A204.1 (cell line): ENCODE results near the gene HOXB13.

Source experiments
- FAIRE-seq: peaks from 2 replicates; lab custom pipeline; 2012; peaks lifted over from hg19 to GRCh38; lab: Jason Lieb, UNC

HOXB13 gene

DNA sequence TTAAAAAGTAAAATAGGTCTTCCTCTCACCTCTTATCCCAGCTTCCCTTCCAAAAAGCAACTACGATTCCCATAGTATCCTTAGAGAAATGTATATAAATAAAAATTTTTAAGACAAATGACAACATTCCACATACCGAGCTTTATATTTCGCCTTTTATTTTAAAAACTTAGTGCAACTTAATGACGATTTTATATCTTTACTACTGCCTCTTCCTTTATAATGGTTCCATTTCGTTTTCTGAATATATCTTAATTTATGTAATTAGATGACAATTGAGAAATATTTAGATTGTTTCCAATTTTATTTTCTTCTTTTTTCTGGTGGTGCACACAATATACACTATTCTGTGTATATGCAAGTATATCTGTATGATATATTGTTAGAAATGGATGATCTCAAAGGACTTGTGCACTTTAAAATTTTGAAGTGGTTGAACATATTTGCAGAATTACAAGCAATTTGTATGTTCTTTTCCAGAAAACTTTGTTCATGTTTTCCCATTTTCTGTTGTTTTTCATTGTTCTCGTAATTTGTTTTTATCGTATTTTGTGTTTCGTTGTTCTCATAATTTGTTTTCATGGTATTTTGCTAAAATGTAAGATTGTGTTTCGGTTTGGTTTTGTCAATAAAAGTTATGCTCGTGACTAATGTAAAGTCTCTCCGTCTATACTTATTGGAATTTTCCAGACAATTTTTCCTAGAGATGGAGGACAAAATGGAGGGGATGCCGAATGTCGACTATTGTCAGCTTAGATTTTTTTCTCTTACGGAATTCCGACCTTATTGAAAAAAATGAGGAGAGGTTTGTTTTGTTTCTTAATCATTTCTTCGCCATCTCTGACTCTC is 20.4 kb upstream of the HOXB13 start:
- peak; percentile 32 for FAIRE-seq

DNA sequence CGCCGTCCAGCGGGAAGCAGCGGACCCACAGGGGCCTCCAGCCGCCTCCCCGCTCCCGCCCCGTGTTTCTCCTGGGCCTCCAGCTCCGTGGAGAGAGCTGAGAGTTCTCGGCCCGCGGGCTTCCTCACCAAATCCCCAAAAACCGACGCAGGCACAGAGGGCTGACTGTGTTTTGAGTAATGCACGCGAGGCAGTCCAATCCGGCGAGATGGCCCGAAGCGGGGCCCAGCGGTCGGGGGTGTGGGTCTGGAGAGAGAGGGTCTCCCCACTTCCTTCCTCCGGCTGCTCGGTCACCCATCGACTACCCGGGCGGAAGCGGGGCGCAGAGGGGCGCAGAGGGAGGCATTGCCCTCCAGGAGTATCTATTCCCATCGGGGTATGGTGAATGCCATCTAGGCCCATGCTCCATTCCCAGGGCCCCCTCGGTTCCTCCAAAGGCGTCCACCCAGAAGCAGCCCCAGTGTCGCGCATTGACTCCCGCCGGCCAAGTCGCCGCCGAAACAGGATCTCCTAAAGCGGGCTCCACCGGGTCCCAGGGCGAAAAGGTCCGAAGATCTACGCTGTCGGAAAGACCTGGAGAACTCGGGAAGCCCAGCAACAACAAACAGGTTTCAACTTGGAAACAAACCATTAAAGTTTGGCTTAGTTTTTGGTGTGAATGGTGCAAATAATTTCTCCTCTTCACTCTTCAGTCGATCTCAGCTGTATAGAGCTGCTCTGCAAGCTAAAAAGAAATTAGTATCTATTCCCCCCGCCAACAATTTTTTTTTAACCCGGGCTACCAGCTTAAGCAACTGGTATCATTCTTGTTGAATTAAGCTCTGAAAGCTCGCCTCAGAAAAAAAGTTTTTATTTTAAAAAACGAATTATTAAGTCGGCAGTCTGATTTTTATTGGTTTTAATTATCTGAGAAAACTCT is 19.2 kb upstream of the HOXB13 start:
- no peak for FAIRE-seq

GRCh38 chr17:48746916-48747444 is 18.4 kb upstream of the HOXB13 start:
- FAIRE-seq = no peak

DNA sequence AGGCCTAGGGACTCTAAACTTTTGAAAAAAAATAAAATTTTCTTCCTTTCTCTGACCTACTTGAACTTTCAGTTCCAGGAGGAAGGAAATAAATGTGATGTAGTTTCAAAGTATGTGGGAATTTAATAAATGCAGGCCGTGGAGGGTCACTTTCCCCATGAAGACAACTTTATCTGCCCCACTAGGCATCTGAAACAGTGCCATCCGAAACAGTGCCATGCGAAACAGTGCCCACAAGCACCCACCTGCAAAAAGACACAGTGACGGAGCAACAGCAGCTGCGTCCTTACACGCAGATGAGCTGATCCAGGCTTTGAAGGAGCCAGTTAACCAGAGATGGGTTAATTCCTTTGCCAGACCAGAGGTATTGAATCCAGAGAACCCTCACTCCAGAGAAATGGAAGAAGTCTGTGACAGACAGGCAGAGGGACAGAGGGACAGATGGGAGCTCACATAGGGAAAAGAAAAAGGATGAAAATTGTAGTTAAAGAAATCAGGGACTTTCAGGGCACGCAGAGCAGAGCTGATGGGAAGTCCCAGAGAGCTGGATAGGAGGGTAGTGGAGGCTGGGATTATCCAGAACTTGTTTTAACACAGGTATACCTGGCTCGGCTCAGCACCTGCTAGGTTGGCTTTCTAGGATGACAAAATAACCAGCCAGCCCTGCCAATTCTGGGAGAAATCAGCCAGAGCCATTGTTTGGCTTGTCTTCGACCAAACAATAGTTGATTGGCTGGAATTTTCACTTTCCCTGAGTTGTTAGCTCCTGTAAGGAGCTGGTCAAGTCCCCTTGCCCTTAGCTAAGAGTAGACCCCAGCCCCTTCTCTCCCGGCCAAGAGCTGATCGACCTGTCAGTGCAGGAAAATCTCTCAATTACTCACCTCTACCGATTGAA is 17.1 kb upstream of the HOXB13 start:
- FAIRE-seq = no peak

GRCh38 chr17:48740537-48740936 is 12.0 kb upstream of the HOXB13 start:
- no peak for FAIRE-seq

GRCh38 chr17:48738803-48739526 is 10.4 kb upstream of the HOXB13 start:
- FAIRE-seq = no peak

DNA sequence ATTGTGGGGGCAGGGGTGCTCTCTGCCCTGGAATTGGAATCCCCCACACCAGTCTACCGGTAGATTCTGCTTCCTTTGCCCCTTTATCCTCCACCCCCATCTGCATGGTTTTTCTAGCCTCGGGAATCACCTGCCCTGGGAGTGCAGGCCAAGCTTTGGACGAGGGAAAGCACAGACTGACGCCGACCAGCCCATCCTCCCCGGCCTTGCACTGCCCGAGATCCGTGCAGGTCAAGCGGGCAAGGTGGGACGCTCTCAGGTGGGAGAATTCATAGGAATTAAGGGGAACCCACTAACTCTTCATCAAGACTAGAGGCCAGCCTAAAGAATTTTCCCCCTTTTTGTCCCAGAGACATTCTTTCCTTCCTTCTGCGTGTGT is 9.9 kb upstream of the HOXB13 start:
- no peak for FAIRE-seq

DNA sequence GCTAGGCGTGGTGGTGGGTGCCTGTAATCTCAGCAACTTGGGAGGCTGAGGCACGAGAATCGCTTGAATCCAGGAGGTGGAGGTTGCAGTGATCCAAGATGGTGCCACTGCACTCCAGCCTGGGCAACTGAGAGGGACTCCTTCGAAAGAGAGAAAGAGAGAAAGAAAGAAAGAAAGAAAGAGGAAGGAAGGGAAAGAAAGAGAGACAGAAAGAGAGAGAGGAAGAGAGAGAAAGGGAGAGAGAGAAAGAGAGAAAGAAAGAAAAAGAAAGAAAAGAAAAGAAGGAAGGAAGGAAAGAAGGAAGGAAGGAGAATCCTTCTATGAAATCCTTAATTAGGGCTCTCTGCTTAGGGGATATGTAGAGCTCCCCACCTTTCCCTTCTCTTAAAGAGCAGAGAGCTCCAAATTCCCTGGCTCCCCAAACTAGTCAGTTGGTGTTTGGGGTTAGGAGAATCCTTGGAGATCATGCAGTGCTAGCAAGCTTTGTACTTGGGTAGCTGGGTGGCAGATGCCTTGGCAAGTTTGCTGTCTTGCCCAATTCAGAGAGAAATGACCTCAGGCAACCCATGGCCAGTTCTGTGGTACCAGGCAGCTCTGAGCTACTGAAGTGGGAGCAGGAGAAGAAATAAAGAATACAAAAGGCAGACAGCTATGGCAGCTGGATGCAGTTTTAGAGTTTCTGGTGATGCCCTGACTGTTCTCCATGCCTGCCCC is 8.9 kb upstream of the HOXB13 start:
- FAIRE-seq = no peak

- no peak for FAIRE-seq
Measured at GRCh38 chr17:48735062-48735351, 6.5 kb upstream of the HOXB13 start.

DNA sequence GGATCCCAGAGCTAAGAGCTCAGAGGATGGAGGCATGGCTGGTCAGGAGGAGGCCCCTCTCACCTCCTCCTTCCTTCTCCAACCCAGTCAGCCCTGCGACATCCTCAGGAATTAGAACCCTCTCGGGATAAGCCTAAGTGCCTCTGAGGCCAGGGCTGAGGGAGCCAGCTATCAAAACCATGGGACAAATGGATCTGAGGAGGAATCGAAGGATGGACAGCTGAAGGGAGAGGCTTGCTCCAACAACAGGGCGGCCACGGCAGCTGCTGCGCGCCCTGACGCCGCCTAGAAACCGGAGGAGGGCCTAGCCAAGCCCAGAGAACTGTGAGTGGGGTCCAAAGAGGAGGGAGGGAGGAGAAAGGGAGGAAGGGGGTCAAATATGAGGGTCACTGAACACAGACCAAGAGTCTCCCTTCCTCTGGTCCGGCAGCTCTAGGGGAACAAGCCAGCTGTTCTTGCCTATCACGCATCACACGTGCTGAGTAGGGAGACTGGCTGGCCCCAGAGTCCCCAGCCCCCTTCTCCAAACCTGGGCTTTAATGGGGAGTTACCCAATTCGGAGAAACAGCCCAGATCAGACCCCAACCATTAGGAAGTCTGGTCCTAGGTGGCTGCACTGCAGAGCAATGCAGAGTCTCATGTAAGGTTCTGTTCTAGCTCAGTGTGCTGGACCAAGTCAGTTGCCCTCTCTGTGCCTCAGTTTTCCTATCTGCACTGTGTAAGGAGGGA is 5.9 kb upstream of the HOXB13 start:
- no peak for FAIRE-seq

- no peak for FAIRE-seq
Measured at GRCh38 chr17:48733632-48734328, 5.2 kb upstream of the HOXB13 start.

GRCh38 chr17:48732688-48733629 is 4.4 kb upstream of the HOXB13 start:
- FAIRE-seq = no peak

- no peak for FAIRE-seq
Measured at GRCh38 chr17:48731355-48731754, 2.8 kb upstream of the HOXB13 start.

GRCh38 chr17:48730240-48730550 is 1.6 kb upstream of the HOXB13 start:
- FAIRE-seq = no peak

DNA sequence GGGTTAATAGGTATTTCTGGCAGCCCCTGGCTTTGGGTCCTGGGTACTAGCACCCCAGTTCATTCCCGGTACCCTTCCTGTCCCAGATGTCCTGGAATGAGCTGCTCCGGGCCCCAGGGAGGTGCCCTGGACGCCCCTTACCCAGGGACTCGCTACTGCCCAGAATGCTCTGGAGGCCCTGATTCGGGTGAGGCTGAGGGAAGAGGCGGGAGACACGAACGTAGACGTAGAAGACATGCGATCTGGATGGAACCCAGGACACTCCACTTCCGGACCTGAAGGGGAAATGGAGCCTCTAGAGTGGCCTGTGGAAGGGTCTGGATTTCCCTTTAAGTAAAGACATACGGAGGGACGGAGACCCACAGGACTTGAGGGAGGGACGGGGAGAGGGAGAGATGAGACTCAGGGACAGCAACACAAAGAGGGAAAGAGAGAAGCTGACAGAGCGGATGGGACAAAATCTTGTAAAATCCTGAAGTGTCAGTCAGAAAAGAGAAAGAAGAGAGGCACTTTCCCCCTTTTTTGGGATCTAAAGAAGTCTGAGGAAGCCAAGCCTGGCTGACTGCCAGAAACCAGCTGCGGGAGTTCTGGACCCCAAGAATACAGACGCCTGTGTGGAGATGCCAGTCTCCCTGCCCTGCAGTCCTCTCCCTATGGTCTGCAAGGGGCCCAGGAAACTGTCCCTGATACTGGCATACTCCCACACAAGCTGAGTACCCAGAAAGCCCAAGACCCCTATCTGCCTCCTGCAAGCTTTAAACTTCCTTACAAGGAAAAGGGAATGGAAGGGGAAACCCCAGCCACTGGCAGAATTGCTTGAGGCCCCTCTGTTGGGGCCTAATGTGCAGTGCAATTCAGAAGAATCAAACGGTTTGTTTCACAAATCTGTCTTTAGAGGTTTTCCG is 1.0 kb upstream of the HOXB13 start:
- no peak for FAIRE-seq

DNA sequence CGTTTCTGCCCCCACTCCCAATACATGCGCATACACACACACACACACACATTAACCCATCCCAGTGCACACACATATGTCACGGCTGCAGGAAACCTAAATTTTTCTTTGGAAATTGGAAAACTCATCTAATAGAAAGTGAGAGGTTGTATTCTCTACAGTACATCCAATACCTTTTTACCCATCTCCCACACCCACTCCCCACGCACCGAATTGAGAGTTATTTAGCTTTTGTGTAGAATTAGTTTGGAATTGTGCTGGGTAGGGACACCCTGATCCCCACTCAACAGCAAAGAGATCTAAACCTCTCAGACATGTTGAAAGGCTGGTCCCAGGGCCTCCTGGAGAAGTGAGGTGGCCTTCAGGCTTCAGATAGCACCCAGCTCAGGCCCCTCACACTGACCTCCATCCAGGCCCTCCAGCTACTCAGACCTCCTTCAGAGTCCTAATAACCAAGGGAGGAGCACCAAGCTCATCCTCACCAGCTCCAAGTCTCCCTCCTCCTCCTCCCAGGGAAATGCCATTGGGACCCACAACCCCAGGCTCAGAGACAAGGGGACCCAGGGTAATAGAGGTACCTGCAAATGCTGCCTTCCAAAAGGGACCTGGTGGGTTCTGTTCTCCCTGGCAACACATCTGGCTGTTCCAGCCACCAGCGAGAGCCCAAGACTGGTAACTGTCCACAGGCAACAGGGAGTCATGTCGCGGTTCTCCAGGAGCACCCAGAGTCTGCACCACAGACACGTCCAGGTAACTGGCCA is 955 bp downstream of the HOXB13 start:
- FAIRE-seq = no peak

DNA sequence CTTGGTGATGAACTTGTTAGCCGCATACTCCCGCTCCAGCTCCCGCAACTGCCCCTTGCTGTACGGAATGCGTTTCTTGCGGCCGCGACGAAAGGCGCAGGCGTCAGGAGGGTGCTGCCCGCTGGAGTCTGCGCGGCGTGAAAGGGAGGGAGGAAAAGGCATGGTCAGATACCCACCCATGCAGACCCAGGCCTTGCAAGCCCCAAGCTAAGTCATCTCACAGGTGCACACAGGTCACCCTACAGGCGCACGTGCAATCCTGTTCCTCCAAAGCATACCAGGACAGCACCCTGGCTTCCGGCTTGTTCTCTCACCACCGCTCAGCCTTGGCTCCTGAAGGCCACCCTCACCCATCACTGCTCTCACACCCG is 1.6 kb downstream of the HOXB13 start:
- no peak for FAIRE-seq
